ENCODE measurements around the gene B4GALT1.

Gene B4GALT1

GRCh38 chr9:33154371-33154770, 12.8 kb downstream of the B4GALT1 start:
- DNase-seq (ENCODE audit: low read depth) = no peak
- H3K4me3 ChIP-seq (ENCODE audit: low read depth, low read length) = no peak overlapping the region
- TF ChIP-seq CTCF (IDR thresholded peaks at IDR 0.05; ENCODE audit: low read depth, low read length, missing control alignments) = no peak

- TF ChIP-seq CTCF (IDR thresholded peaks at IDR 0.05; ENCODE audit: low read depth, low read length, missing control alignments) = no peak
- no peak for DNase-seq (ENCODE audit: low read depth)
- no peak overlapping the region for H3K4me3 ChIP-seq (ENCODE audit: low read depth, low read length)
Measured at GRCh38 chr9:33153666-33154065, 13.5 kb downstream of the B4GALT1 start.

GRCh38 chr9:33153001-33153400, 14.1 kb downstream of the B4GALT1 start:
- DNase-seq (ENCODE audit: low read depth) = no peak
- no peak for TF ChIP-seq CTCF (IDR thresholded peaks at IDR 0.05; ENCODE audit: low read depth, low read length, missing control alignments)
- H3K4me3 ChIP-seq (ENCODE audit: low read depth, low read length) = no peak overlapping the region

GRCh38 chr9:33151601-33152000, 15.5 kb downstream of the B4GALT1 start:
- no peak for TF ChIP-seq CTCF (IDR thresholded peaks at IDR 0.05; ENCODE audit: low read depth, low read length, missing control alignments)

GRCh38 chr9:33151007-33151557, 16.1 kb downstream of the B4GALT1 start:
- no peak overlapping the region for H3K4me3 ChIP-seq (ENCODE audit: low read depth, low read length)
- TF ChIP-seq CTCF (IDR thresholded peaks at IDR 0.05; ENCODE audit: low read depth, low read length, missing control alignments) = no peak
- no peak for DNase-seq (ENCODE audit: low read depth)

More at GRCh38 chr9:33151601-33152000, 15.5 kb downstream of the B4GALT1 start:
- DNase-seq (ENCODE audit: low read depth) = no peak
- no peak overlapping the region for H3K4me3 ChIP-seq (ENCODE audit: low read depth, low read length)

GRCh38 chr9:33148367-33149014, 18.6 kb downstream of the B4GALT1 start:
- H3K4me3 ChIP-seq (ENCODE audit: low read depth, low read length) = no peak overlapping the region
- no peak for DNase-seq (ENCODE audit: low read depth)
- TF ChIP-seq CTCF (IDR thresholded peaks at IDR 0.05; ENCODE audit: low read depth, low read length, missing control alignments) = no peak
